NB4 (cell line): ENCODE measurements around the gene GNA14.
A peak's percentile ranks its signal among the peaks of the same experiment; 100 is the strongest.

ENCODE experiments used
- DNase-seq: peaks from one replicate; pipeline ENCODE4 v3.0.0; 2010; ENCODE audit warnings: low read depth
- H3K4me3 ChIP-seq: one replicate; pipeline ENCODE4 v1.5.1; 2011; ENCODE audit warnings: mild to moderate bottlenecking, low read depth, low read length, moderate library complexity
- CTCF ChIP-seq: IDR thresholded peaks from one replicate; pipeline ENCODE4 v1.5.1; 2012; ENCODE audit warnings: low read depth, low read length
- MAX ChIP-seq: IDR thresholded peaks from 2 replicates; pipeline ENCODE4 v1.6.1; 2011; ENCODE audit warnings: low read depth, low read length
- MYC ChIP-seq: IDR thresholded peaks from 2 replicates; pipeline ENCODE4 v1.6.1; 2011; ENCODE audit warnings: low read depth, low read length
- POLR2A ChIP-seq: IDR thresholded peaks from 2 replicates; pipeline ENCODE4 v1.6.1; 2011; ENCODE audit warnings: mild to moderate bottlenecking; ENCODE audit not compliant: insufficient read length; ENCODE audit errors: extremely low read depth

GNA14 gene

GRCh38 chr9:77523891-77524290 is 124.2 kb downstream of the GNA14 start:
- TF ChIP-seq POLR2A: no peak
- TF ChIP-seq MAX: no peak
- no peak for TF ChIP-seq MYC
- no peak for TF ChIP-seq CTCF
- no peak for DNase-seq
- no peak overlapping the region for H3K4me3 ChIP-seq

- TF ChIP-seq MAX (no peak), MYC (no peak), POLR2A (no peak), CTCF (no peak)
- H3K4me3 ChIP-seq: no peak overlapping the region
- no peak for DNase-seq
These were observed 127.0 kb downstream of the GNA14 start for GRCh38 chr9:77521091-77521490.

- no peak for DNase-seq
- no peak for TF ChIP-seq MYC
- TF ChIP-seq CTCF: no peak
- no peak overlapping the region for H3K4me3 ChIP-seq
These were observed 129.4 kb downstream of the GNA14 start for GRCh38 chr9:77518688-77519087.

GRCh38 chr9:77516781-77517180 is 131.3 kb downstream of the GNA14 start:
- TF ChIP-seq MAX: no peak
- no peak for TF ChIP-seq POLR2A
- no peak for TF ChIP-seq CTCF
- no peak for TF ChIP-seq MYC
- DNase-seq: no peak
- H3K4me3 ChIP-seq: no peak overlapping the region

DNA sequence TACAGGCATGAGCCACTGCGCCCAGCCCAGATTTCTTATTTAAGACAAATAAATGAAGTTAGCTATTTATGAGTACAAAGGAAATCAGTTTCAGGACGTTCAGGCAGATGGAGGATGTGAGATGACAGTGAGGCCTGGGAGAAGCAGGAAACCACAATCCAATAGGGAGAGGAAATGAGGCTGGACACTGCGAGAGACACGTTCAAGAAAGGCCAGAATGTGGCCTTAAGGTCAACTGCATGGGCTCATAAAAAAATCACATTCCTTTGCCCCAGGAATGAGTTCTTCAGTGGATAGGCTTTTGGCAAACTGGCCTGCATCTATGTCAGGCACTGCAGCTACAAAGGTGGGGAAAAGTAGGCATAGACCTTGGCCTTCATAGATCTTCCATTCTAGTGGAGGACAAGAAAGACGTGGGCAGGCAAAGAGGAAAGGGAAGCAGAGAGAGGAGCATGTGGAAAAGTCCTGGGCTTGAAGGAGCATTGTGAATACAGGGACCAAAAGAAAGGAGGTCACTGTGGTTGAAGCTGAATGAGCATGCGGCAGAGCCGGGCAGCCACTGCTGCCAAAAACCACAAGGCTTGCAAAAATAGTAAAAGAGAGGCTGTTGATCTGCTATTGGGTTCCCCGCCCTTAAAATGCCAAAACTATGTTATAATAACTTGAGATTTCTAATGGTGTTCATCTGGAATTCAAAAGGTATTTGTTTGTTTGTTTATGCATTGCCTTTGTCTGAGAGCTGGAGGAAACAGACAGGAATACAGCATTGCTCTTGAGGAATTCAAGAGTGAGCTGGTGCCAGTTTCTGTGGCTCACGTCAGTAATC is 133.0 kb downstream of the GNA14 start:
- H3K4me3 ChIP-seq: no peak overlapping the region
- TF ChIP-seq CTCF (no peak), MAX (no peak), MYC (no peak), POLR2A (no peak)
- peak; percentile 11 for DNase-seq

GRCh38 chr9:77513457-77513856 is 134.7 kb downstream of the GNA14 start:
- DNase-seq: no peak
- H3K4me3 ChIP-seq: no peak overlapping the region
- no peak for TF ChIP-seq MYC
- no peak for TF ChIP-seq CTCF
- no peak for TF ChIP-seq MAX
- TF ChIP-seq POLR2A: no peak
